H9 (cell line): ENCODE measurements around the gene DCN. TPM values are rescaled to one million over a fixed set of nuclear protein-coding genes. Genes with fewer than 3 reads are reported as not detected.

Source experiments
- DNase-seq: peaks from one replicate; pipeline ENCODE4 v3.0.0-alpha.2; 2017
- H2AFZ ChIP-seq: one replicate; pipeline ENCODE4 v1.6.1; 2013; ENCODE audit warnings: mild to moderate bottlenecking, low read length, control low read depth, moderate library complexity
- H2AK5ac ChIP-seq: 2 replicates; pipeline ENCODE4 v1.6.1; 2013; ENCODE audit warnings: low read length, control low read depth, mixed read lengths; ENCODE audit not compliant: insufficient read length
- H2BK120ac ChIP-seq: one replicate; pipeline ENCODE4 v1.6.1; 2013; ENCODE audit warnings: low read depth, mild to moderate bottlenecking, low read length, control low read depth, inconsistent platforms; ENCODE audit not compliant: poor library complexity, severe bottlenecking
- H2BK12ac ChIP-seq: 2 replicates; pipeline ENCODE4 v1.6.1; 2013; ENCODE audit warnings: low read length, control low read depth, mixed read lengths, low read depth; ENCODE audit not compliant: insufficient read length
- H2BK15ac ChIP-seq: 2 replicates; pipeline ENCODE4 v1.6.1; 2013; ENCODE audit warnings: low read depth, low read length, control low read depth
- H2BK20ac ChIP-seq: one replicate; pipeline ENCODE4 v1.6.1; 2013; ENCODE audit warnings: low read depth, mild to moderate bottlenecking, low read length, control low read depth, inconsistent platforms; ENCODE audit not compliant: poor library complexity, severe bottlenecking
- H2BK5ac ChIP-seq: 2 replicates; pipeline ENCODE4 v1.6.1; 2013; ENCODE audit warnings: low read length, control low read depth, mixed read lengths; ENCODE audit not compliant: insufficient read length
- H3K14ac ChIP-seq: 2 replicates; pipeline ENCODE4 v1.6.1; 2013; ENCODE audit warnings: low read length, control low read depth; ENCODE audit not compliant: insufficient read depth
- H3K18ac ChIP-seq: 2 replicates; pipeline ENCODE4 v1.6.1; 2013; ENCODE audit warnings: low read depth, mild to moderate bottlenecking, mixed read lengths, low read length, control low read depth; ENCODE audit not compliant: insufficient read length
- H3K23ac ChIP-seq: 2 replicates; pipeline ENCODE4 v1.6.1; 2013; ENCODE audit warnings: low read length, control low read depth, mixed read lengths, low read depth; ENCODE audit not compliant: insufficient read length
- H3K23me2 ChIP-seq: 2 replicates; pipeline ENCODE4 v1.6.1; 2013; ENCODE audit warnings: low read depth, mild to moderate bottlenecking, mixed read lengths, low read length, control low read depth; ENCODE audit not compliant: insufficient read length, poor library complexity, severe bottlenecking
- H3K27ac ChIP-seq: 2 replicates; pipeline ENCODE4 v1.5.1; 2013; ENCODE audit warnings: low read length, control low read depth, mixed read lengths, low read depth; ENCODE audit not compliant: insufficient read length
- H3K27me3 ChIP-seq: 2 replicates; pipeline ENCODE4 v1.6.1; 2013; ENCODE audit warnings: low read length, control low read depth, inconsistent platforms; ENCODE audit not compliant: insufficient read depth
- H3K4ac ChIP-seq: 2 replicates; pipeline ENCODE4 v1.6.1; 2013; ENCODE audit warnings: low read depth, mild to moderate bottlenecking, control low read depth, inconsistent platforms, low read length, moderate library complexity
- H3K4me1 ChIP-seq: 2 replicates; pipeline ENCODE4 v1.6.1; 2013; ENCODE audit warnings: low read length, control low read depth, inconsistent platforms; ENCODE audit not compliant: insufficient read depth
- H3K4me2 ChIP-seq: 2 replicates; pipeline ENCODE4 v1.6.1; 2013; ENCODE audit warnings: low read length, control low read depth, mixed read lengths; ENCODE audit not compliant: insufficient read length, insufficient read depth
- H3K56ac ChIP-seq: 2 replicates; pipeline ENCODE4 v1.6.1; 2013; ENCODE audit warnings: low read depth, mild to moderate bottlenecking, mixed read lengths, low read length, control low read depth; ENCODE audit not compliant: insufficient read length
- H3K79me1 ChIP-seq: 2 replicates; pipeline ENCODE4 v1.6.1; 2013; ENCODE audit warnings: low read depth, mild to moderate bottlenecking, moderate library complexity, low read length, control low read depth, inconsistent platforms; ENCODE audit not compliant: insufficient read depth, poor library complexity, severe bottlenecking
- H3K79me2 ChIP-seq: 2 replicates; pipeline ENCODE4 v1.6.1; 2013; ENCODE audit warnings: low read length, control low read depth, inconsistent platforms; ENCODE audit not compliant: insufficient read depth
- H3K9ac ChIP-seq: 2 replicates; pipeline ENCODE4 v1.6.1; 2013; ENCODE audit warnings: low read length, control low read depth, mixed read lengths; ENCODE audit not compliant: insufficient read length; ENCODE audit errors: extremely low read depth
- H3K9me3 ChIP-seq: one replicate; pipeline ENCODE4 v1.6.1; 2013; ENCODE audit warnings: low read depth, low read length, inconsistent platforms; ENCODE audit not compliant: control insufficient read depth
- H3T11ph ChIP-seq: one replicate; pipeline ENCODE4 v1.6.1; 2013; ENCODE audit warnings: mild to moderate bottlenecking, low read length, control low read depth, inconsistent platforms
- H4K20me1 ChIP-seq: one replicate; pipeline ENCODE4 v1.6.1; 2013; ENCODE audit not compliant: control insufficient read depth, insufficient read length, insufficient read depth
- H4K5ac ChIP-seq: 2 replicates; pipeline ENCODE4 v1.6.1; 2013; ENCODE audit warnings: low read depth, mild to moderate bottlenecking, mixed read lengths, low read length, control low read depth; ENCODE audit not compliant: insufficient read length
- H4K8ac ChIP-seq: replicated peaks from 2 replicates; pipeline ENCODE4 v1.6.1; 2013; ENCODE audit warnings: low read length, control low read depth, mixed read lengths, low read depth; ENCODE audit not compliant: insufficient read length
- H4K91ac ChIP-seq: 2 replicates; pipeline ENCODE4 v1.6.1; 2013; ENCODE audit warnings: low read depth, mild to moderate bottlenecking, moderate library complexity, mixed read lengths, low read length, control low read depth; ENCODE audit not compliant: insufficient read length
- H3K27ac Mint-ChIP-seq, 3 experiments: 2 replicates in 2 of 3; 3 replicates in 1 of 3; pipeline ENCODE4 v1.8.0; 2020 to 2021; ENCODE audit warnings: mixed read lengths in 3 of 3, mild to moderate bottlenecking in 1 of 3, moderate library complexity in 1 of 3
- H3K27me3 Mint-ChIP-seq: 2 replicates; pipeline ENCODE4 v1.8.0; 2021; ENCODE audit warnings: low read depth, mild to moderate bottlenecking, moderate library complexity, mixed read lengths
- H3K36me3 Mint-ChIP-seq, 3 experiments: 2 replicates in 2 of 3; 3 replicates in 1 of 3; pipeline ENCODE4 v1.8.0; 2020 to 2021; ENCODE audit warnings: low read depth in 3 of 3, mixed read lengths in 3 of 3; ENCODE audit not compliant: insufficient read depth in 1 of 3
- H3K4me1 Mint-ChIP-seq, 2 experiments: 2 replicates each; pipeline ENCODE4 v1.8.0; 2020; ENCODE audit warnings: mixed read lengths in 2 of 2
- H3K4me3 Mint-ChIP-seq, 2 experiments: 2 replicates in 1 of 2; 3 replicates in 1 of 2; pipeline ENCODE4 v1.8.0; 2020 to 2021; ENCODE audit warnings: mild to moderate bottlenecking in 2 of 2, mixed read lengths in 2 of 2, moderate library complexity in 1 of 2
- H3K9me3 Mint-ChIP-seq, 2 experiments: 2 replicates in 1 of 2; 3 replicates in 1 of 2; pipeline ENCODE4 v1.8.0; 2020; ENCODE audit warnings: mild to moderate bottlenecking in 2 of 2, mixed read lengths in 2 of 2, moderate library complexity in 1 of 2
- WGBS: extraction: QIAGEN DNeasy Blood & Tissue Kit; methylation state at CpG from one replicate; pipeline ENCODE4 v1.1.7; 2013; ENCODE audit warnings: missing lambda C conversion rate, low lambda C conversion rate, mixed read lengths; ENCODE audit not compliant: insufficient read length; ENCODE audit errors: extremely low coverage; 5-methylcytosine and 5-hydroxymethylcytosine counted together
- total RNA-seq: library from RNA; stranded (reverse); gene quantifications from 2 replicates; pipeline ENCODE4 v1.2.1, GENCODE V29; 2021
- TF ChIP-seq, protein P1 (sequence below): fragments of 200-600 bp; sonication (generic); conservative IDR thresholded peaks from 3 replicates; pipeline ENCODE4 v1.8.0; 2021; ENCODE audit warnings: antibody characterized with exemption, mild to moderate bottlenecking

DCN gene
- total RNA-seq, 1 experiment from 2014 or later, result not detected

GRCh38 chr12:91127751-91128150 is 54.9 kb downstream of the DCN start:
- TF ChIP-seq, protein P1, sequence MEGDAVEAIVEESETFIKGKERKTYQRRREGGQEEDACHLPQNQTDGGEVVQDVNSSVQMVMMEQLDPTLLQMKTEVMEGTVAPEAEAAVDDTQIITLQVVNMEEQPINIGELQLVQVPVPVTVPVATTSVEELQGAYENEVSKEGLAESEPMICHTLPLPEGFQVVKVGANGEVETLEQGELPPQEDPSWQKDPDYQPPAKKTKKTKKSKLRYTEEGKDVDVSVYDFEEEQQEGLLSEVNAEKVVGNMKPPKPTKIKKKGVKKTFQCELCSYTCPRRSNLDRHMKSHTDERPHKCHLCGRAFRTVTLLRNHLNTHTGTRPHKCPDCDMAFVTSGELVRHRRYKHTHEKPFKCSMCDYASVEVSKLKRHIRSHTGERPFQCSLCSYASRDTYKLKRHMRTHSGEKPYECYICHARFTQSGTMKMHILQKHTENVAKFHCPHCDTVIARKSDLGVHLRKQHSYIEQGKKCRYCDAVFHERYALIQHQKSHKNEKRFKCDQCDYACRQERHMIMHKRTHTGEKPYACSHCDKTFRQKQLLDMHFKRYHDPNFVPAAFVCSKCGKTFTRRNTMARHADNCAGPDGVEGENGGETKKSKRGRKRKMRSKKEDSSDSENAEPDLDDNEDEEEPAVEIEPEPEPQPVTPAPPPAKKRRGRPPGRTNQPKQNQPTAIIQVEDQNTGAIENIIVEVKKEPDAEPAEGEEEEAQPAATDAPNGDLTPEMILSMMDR, result no peak
- no peaks in the 10 kb centered on the region for H3K9me3 ChIP-seq
- no peak overlapping the region for H3K27ac ChIP-seq
- H4K5ac ChIP-seq, result no peak overlapping the region
- no peak overlapping the region for H2BK20ac ChIP-seq
- no peak overlapping the region for H2AFZ ChIP-seq
- no peak overlapping the region for H2BK5ac ChIP-seq
- H2AK5ac ChIP-seq, result no peak overlapping the region
- no peak overlapping the region for H3T11ph ChIP-seq
- no peak for DNase-seq
- H3K23me2 ChIP-seq, result no peaks in the 10 kb centered on the region
- WGBS, result no CpG with 5 or more reads among the region's 3 CpGs
- no peaks in the 10 kb centered on the region for H3K27me3 ChIP-seq
- H3K27me3 Mint-ChIP-seq, result no peaks in the 10 kb centered on the region
- no peaks in the 10 kb centered on the region for H3K9me3 Mint-ChIP-seq
- H3K4ac ChIP-seq, result no peak overlapping the region
- H3K79me2 ChIP-seq, result no peaks in the 10 kb centered on the region
- no peak overlapping the region for H3K4me3 Mint-ChIP-seq
- H3K4me1 Mint-ChIP-seq, result no peaks in the 10 kb centered on the region
- H3K18ac ChIP-seq, result no peak overlapping the region
- no peaks in the 10 kb centered on the region for H3K36me3 Mint-ChIP-seq
- no peak overlapping the region for H4K91ac ChIP-seq
- no peak overlapping the region for H3K56ac ChIP-seq
- H3K23ac ChIP-seq, result no peak overlapping the region
- no peaks in the 10 kb centered on the region for H4K20me1 ChIP-seq
- H4K8ac ChIP-seq, result no peak overlapping the region
- no peak overlapping the region for H3K4me2 ChIP-seq
- no peak overlapping the region for H3K27ac Mint-ChIP-seq
- H2BK12ac ChIP-seq, result no peak overlapping the region
- H3K79me1 ChIP-seq, result no peaks in the 10 kb centered on the region
- H3K9ac ChIP-seq, result no peak overlapping the region
- no peak overlapping the region for H2BK120ac ChIP-seq
- no peaks in the 10 kb centered on the region for H3K4me1 ChIP-seq
- no peak overlapping the region for H3K14ac ChIP-seq
- H2BK15ac ChIP-seq, result no peak overlapping the region
